ENCODE measurements around the gene ZCCHC7. TPM values are rescaled to one million over a fixed set of nuclear protein-coding genes. Genes with fewer than 3 reads are reported as not detected.

ZCCHC7 gene
- polyA plus RNA-seq, 3 donors: 8.7 to 12.9 (median 12.5) TPM

DNA sequence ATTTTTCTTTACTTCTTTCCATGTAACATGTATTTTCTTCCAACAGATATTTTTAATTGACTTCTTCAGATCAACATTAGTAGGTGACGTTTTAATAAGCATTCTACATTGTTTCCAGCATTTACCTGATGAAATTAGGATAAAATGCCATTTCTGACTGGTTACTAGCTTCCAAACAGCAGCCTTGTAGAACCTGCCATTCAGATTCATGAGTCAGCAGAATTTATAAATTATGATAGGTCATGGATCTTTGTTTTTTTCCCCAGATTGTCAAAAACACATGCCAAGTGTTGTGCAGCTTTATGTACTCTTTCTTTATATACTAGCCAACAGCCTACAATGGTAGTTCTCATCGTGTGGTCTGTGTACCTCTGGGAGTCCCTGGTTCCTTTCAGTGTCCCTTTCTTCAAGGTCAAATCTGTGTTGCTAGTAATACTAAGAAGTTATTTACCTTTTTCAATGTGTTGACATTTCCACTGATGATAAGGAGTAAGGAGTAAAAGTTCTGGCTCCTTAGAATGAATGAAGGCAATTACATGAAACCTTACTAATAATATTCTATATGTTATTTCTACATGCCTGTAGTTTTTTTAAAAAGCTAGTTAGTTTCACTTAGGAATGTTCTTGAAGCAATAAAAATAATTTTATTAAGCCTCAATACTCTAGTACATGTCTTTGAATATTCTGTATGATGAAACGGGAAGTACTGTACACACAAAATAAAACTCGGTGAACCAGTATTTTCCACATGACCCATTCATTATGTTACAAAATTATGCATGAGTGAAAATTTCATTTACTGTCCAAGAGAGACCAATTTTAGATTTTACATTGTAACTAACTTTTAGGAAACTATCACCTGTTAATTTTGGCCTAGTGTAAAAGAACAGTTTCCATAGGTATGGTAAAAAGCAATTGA is 135.8 kb downstream of the ZCCHC7 start:
- peaks cover 0 to 2% (median 0%) of the 10 kb centered on the region in 7 donors for H3K9me3 Mint-ChIP-seq
- no peak overlapping the region for H3K27ac ChIP-seq (ENCODE audit: low read depth in 1 of 2, low read length in 2 of 2)
- peaks cover 3 to 6% of the 10 kb centered on the region in 2 donors for H3K36me3 Mint-ChIP-seq

DNA sequence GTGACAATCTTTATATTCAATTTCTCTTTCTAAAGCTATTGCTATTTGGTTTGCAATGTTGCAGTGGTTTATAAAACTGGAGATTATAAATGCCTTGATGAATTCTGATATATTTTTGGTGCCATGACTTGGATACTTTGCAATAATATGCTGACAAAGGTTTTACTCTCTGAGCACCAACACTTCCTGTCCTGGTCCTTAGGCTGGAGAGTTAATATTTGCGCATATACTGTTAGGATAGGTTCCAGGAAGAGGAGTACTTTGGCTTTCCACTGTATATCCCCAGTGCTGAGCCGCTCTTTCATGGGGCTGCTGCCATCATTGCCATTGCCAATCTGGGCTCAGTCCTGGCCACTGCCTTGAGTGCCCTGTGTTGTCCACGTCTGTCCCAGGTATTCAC is 139.6 kb downstream of the ZCCHC7 start:
- no peak for DNase-seq
- Mint-ChIP-seq H3K27me3 (ENCODE audit: low read depth in 3 of 3) (no peaks in the 10 kb centered on the region), H3K36me3 (peaks cover 0 to 3% of the 10 kb centered on the region in 2 donors), H3K4me3 (no peak overlapping the region), H3K4me1 (peaks cover 15% of the 10 kb centered on the region), H3K9me3 (no peaks in the 10 kb centered on the region), H3K27ac (peak overlapping the region in 1 of 7 donors; percentile 25)
- intact Hi-C loops (cut with micrococcal nuclease): no loop called here
- Histone ChIP-seq H3K36me3 (replicated peaks in 1 of 2; ENCODE audit: control insufficient read depth in 1 of 2, insufficient read depth in 2 of 2, low read length in 2 of 2) (no peaks in the 10 kb centered on the region), H3K4me3 (replicated peaks in 1 of 3; ENCODE audit: low read depth in 2 of 3, low read length in 3 of 3) (no peak overlapping the region), H3K9me3 (replicated peaks in 1 of 2; ENCODE audit: control insufficient read depth in 1 of 2, insufficient read depth in 1 of 2, low read length in 2 of 2) (no peaks in the 10 kb centered on the region), H3K79me2 (ENCODE audit: insufficient read depth, low read length) (no peaks in the 10 kb centered on the region), H3K9ac (ENCODE audit: insufficient read depth, low read length, poor library complexity, severe bottlenecking) (no peak overlapping the region), H4K20me1 (ENCODE audit: insufficient read depth, low read length) (no peaks in the 10 kb centered on the region), H2AFZ (ENCODE audit: insufficient read depth, low read depth, low read length, poor library complexity, severe bottlenecking) (no peak overlapping the region), H3K4me1 (ENCODE audit: control insufficient read depth in 1 of 2, insufficient read depth in 2 of 2, low read length in 2 of 2) (peaks cover 3 to 5% of the 10 kb centered on the region in 2 donors), H3K27me3 (ENCODE audit: control insufficient read depth in 2 of 2, insufficient read depth in 2 of 2, low read length in 2 of 2) (no peaks in the 10 kb centered on the region), H3K27ac (ENCODE audit: low read depth in 1 of 2, low read length in 2 of 2) (no peak overlapping the region), H3K4me2 (replicated peaks; ENCODE audit: extremely low read depth, low read length, poor library complexity, severe bottlenecking) (no peak overlapping the region)
- WGBS (ENCODE audit: insufficient coverage): 100% methylated on average over 2 of the region's 3 CpGs
- TF ChIP-seq, protein P1, sequence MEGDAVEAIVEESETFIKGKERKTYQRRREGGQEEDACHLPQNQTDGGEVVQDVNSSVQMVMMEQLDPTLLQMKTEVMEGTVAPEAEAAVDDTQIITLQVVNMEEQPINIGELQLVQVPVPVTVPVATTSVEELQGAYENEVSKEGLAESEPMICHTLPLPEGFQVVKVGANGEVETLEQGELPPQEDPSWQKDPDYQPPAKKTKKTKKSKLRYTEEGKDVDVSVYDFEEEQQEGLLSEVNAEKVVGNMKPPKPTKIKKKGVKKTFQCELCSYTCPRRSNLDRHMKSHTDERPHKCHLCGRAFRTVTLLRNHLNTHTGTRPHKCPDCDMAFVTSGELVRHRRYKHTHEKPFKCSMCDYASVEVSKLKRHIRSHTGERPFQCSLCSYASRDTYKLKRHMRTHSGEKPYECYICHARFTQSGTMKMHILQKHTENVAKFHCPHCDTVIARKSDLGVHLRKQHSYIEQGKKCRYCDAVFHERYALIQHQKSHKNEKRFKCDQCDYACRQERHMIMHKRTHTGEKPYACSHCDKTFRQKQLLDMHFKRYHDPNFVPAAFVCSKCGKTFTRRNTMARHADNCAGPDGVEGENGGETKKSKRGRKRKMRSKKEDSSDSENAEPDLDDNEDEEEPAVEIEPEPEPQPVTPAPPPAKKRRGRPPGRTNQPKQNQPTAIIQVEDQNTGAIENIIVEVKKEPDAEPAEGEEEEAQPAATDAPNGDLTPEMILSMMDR (IDR thresholded peaks at IDR 0.05): no peak

More for the DNA sequence above, 135.8 kb downstream of the ZCCHC7 start:
- Histone ChIP-seq H3K79me2 (ENCODE audit: insufficient read depth, low read length) (no peaks in the 10 kb centered on the region), H3K4me3 (replicated peaks in 1 of 3; ENCODE audit: low read depth in 2 of 3, low read length in 3 of 3) (no peak overlapping the region), H3K9ac (ENCODE audit: insufficient read depth, low read length, poor library complexity, severe bottlenecking) (no peak overlapping the region), H4K20me1 (ENCODE audit: insufficient read depth, low read length) (no peaks in the 10 kb centered on the region), H3K4me2 (replicated peaks; ENCODE audit: extremely low read depth, low read length, poor library complexity, severe bottlenecking) (no peak overlapping the region), H3K4me1 (ENCODE audit: control insufficient read depth in 1 of 2, insufficient read depth in 2 of 2, low read length in 2 of 2) (peaks cover under 1% of the 10 kb centered on the region in 2 donors), H3K27me3 (ENCODE audit: control insufficient read depth in 2 of 2, insufficient read depth in 2 of 2, low read length in 2 of 2) (no peaks in the 10 kb centered on the region), H2AFZ (ENCODE audit: insufficient read depth, low read depth, low read length, poor library complexity, severe bottlenecking) (no peak overlapping the region), H3K9me3 (replicated peaks in 1 of 2; ENCODE audit: control insufficient read depth in 1 of 2, insufficient read depth in 1 of 2, low read length in 2 of 2) (no peaks in the 10 kb centered on the region), H3K36me3 (replicated peaks in 1 of 2; ENCODE audit: control insufficient read depth in 1 of 2, insufficient read depth in 2 of 2, low read length in 2 of 2) (peaks cover 0 to 2% of the 10 kb centered on the region in 2 donors)
- H3K4me3 Mint-ChIP-seq: no peak overlapping the region
- TF ChIP-seq, protein P1 (IDR thresholded peaks at IDR 0.05): no peak
- intact Hi-C loops (cut with micrococcal nuclease): no loop called here
- H3K27me3 Mint-ChIP-seq (ENCODE audit: low read depth in 3 of 3): no peaks in the 10 kb centered on the region
- no peak for DNase-seq
- H3K27ac Mint-ChIP-seq: no peak overlapping the region
- H3K4me1 Mint-ChIP-seq: peaks cover 4% of the 10 kb centered on the region
- no CpG with 5 or more reads among the region's 4 CpGs for WGBS (ENCODE audit: insufficient coverage)
